Panc1 (cell line): ENCODE results near the gene CHRND. TPM values are rescaled to one million over a fixed set of nuclear protein-coding genes. Genes with fewer than 3 reads are reported as not detected.

ENCODE experiments used
- ATAC-seq: fragments of 200-7000 bp; cut with Tn5 transposase; 2 replicates; pipeline ENCODE4 v1.9.1; 2020; ENCODE audit warnings: mild to moderate bottlenecking, moderate library complexity
- BruUV-seq: library from RNA; stranded (reverse); fragments of 400-500 nt; replicated peaks from 2 replicates; lab custom pipeline; 2021; lab: Mats Ljungman, UMichigan
- CTCF ChIA-PET: fragments of 300-600 bp; sonication (Branson Sonifier 250); formaldehyde crosslinking; loops from one replicate; lab custom pipeline; 2022; ENCODE audit warnings: antibody characterized with exemption; lab: Charles Lee
- POLR2A ChIA-PET: fragments of 300-600 bp; sonication (Branson Sonifier 250); formaldehyde crosslinking; loops from one replicate; lab custom pipeline; 2022; ENCODE audit warnings: antibody characterized with exemption; lab: Charles Lee
- DNase-seq: peaks from one replicate; pipeline ENCODE4 v3.0.0-alpha.2; 2010; ENCODE audit warnings: low read depth, low spot score
- H3K27ac ChIP-seq: 2 replicates; pipeline ENCODE4 v1.5.1; 2011; ENCODE audit warnings: mild to moderate bottlenecking, low read length, inconsistent platforms
- H3K27me3 ChIP-seq: fragments of 200-500 bp; sonication (Bioruptor generic); 2 replicates; pipeline ENCODE4 v1.6.0; 2014; ENCODE audit warnings: low read length, inconsistent platforms; ENCODE audit not compliant: control insufficient read depth, insufficient read depth
- H3K36me3 ChIP-seq: fragments of 200-500 bp; sonication (Bioruptor generic); 2 replicates; pipeline ENCODE4 v1.5.1; 2014; ENCODE audit warnings: inconsistent platforms, mild to moderate bottlenecking, low read length, moderate library complexity; ENCODE audit not compliant: control insufficient read depth, insufficient read depth
- H3K4me1 ChIP-seq: 2 replicates; pipeline ENCODE4 v1.5.1; 2011; ENCODE audit warnings: inconsistent platforms, mild to moderate bottlenecking, low read length, moderate library complexity; ENCODE audit not compliant: control insufficient read depth, insufficient read depth
- H3K4me3 ChIP-seq, 2 experiments: 2 replicates each; pipeline ENCODE4 v1.5.1; 2011 to 2012; ENCODE audit warnings: low read depth in 2 of 2, low read length in 2 of 2, mild to moderate bottlenecking in 2 of 2, inconsistent platforms in 1 of 2, moderate library complexity in 1 of 2
- H3K9me3 ChIP-seq: fragments of 200-500 bp; sonication (Bioruptor generic); 2 replicates; pipeline ENCODE4 v1.5.1; 2014; ENCODE audit warnings: low read depth, mild to moderate bottlenecking, inconsistent platforms, low read length, moderate library complexity; ENCODE audit not compliant: control insufficient read depth, insufficient read depth
- CTCF ChIP-seq: fragments of 450-650 bp; IDR thresholded peaks from 2 replicates; pipeline ENCODE4 v1.5.1; 2017; ENCODE audit warnings: mild to moderate bottlenecking
- POLR2AphosphoS5 ChIP-seq: IDR thresholded peaks from 2 replicates; pipeline ENCODE4 v1.6.1; 2012; ENCODE audit warnings: mild to moderate bottlenecking, low read depth, low read length, moderate library complexity
- REST ChIP-seq, 2 experiments: IDR thresholded peaks; 2 replicates each; pipeline ENCODE4 v1.6.1; 2011 to 2012; ENCODE audit warnings: low read depth in 2 of 2, control low read depth in 1 of 2, low read length in 1 of 2, mild to moderate bottlenecking in 1 of 2, moderate library complexity in 1 of 2; ENCODE audit not compliant: insufficient read depth in 1 of 2
- SIN3A ChIP-seq: IDR thresholded peaks from 2 replicates; pipeline ENCODE4 v1.6.1; 2012; ENCODE audit warnings: low read depth, mild to moderate bottlenecking, low read length, moderate library complexity, borderline replicate concordance; ENCODE audit not compliant: insufficient read depth
- TCF7L2 ChIP-seq: IDR thresholded peaks from 2 replicates; pipeline ENCODE4 v1.6.1; 2011; ENCODE audit warnings: mild to moderate bottlenecking, low read depth, low read length, inconsistent platforms
- in situ Hi-C: cut with HindIII; loops from 2 replicates; pipeline ENCODE4 v1.10.0; 2016; ENCODE audit warnings: low sequenced_read_pairs, low pct_unique_long_range_greater_than_20kb
- intact Hi-C: fragments of 100-400 bp; cut with micrococcal nuclease; formaldehyde crosslinking; loops from one replicate; pipeline ENCODE4 v1.10.0; 2022; ENCODE audit not compliant: unreplicated experiment
- total RNA-seq: library from RNA; stranded (reverse); gene quantifications from one replicate; pipeline ENCODE4 v1.2.1, GENCODE V29; 2021; ENCODE audit not compliant: unreplicated experiment

CHRND gene
- total RNA-seq, 1 experiment from 2014 or later = not detected

GRCh38 chr2:232539298-232540231 lies 13.6 kb downstream of the CHRND start, which contains the start of gene CHRNG:
TSS of gene CHRNG (plus strand) at chr2:232539692. CDS start at chr2:232539748, 56 bp downstream.
- ATAC-seq = no peak
- no peak for DNase-seq
- no peak within 1 kb of the TSS for H3K4me3 ChIP-seq
- intact Hi-C loops (no loop called here), in situ Hi-C loops (no loop called here)
- POLR2A ChIA-PET = interaction anchor here (0.6 kb wide), 1 partner anchor 143 kb away, joined by 4 read pairs; no protein-coding TSS in a partner anchor
- no TSS peak for BruUV-seq
- H3K4me1 ChIP-seq = no peaks in the 10 kb centered on the region
- no peak for TF ChIP-seq CTCF
- TF ChIP-seq REST (IDR thresholded peaks at IDR 0.05; ENCODE audit: insufficient read depth in 1 of 2, low read depth in 2 of 2, low read length in 1 of 2) = no peak
- no peak for TF ChIP-seq POLR2AphosphoS5
- no peak for TF ChIP-seq SIN3A
- H3K27ac ChIP-seq = no peak within 1 kb of the TSS
- no peaks in the 10 kb centered on the region for H3K36me3 ChIP-seq
- CTCF ChIA-PET = no interaction called here
- H3K9me3 ChIP-seq = no peaks in the 10 kb centered on the region; the same call in 1 of the 2 replicates
- no peaks in the 10 kb centered on the region for H3K27me3 ChIP-seq

- ATAC-seq (no peak), DNase-seq (no peak)
- Histone ChIP-seq H3K27ac (no peak overlapping the region), H3K4me3 (no peak overlapping the region), H3K9me3 (no peaks in the 10 kb centered on the region; the same call in 1 of the 2 replicates), H3K4me1 (no peaks in the 10 kb centered on the region), H3K36me3 (no peaks in the 10 kb centered on the region), H3K27me3 (no peaks in the 10 kb centered on the region)
- ChIA-PET POLR2A (no interaction called here), CTCF (no interaction called here)
- BruUV-seq = no TSS peak
- TF ChIP-seq CTCF (no peak), REST (IDR thresholded peaks at IDR 0.05; ENCODE audit: insufficient read depth in 1 of 2, low read depth in 2 of 2, low read length in 1 of 2) (no peak), TCF7L2 (no peak), SIN3A (no peak), POLR2AphosphoS5 (no peak)
- intact Hi-C loops (no loop called here), in situ Hi-C loops (no loop called here)
These were observed 14.6 kb downstream of the CHRND start for GRCh38 chr2:232540441-232541041.
